ENCODE measurements around the gene NANOS2. TPM values are rescaled to one million over a fixed set of nuclear protein-coding genes. Genes with fewer than 3 reads are reported as not detected.

The NANOS2 gene
- total and polyA plus RNA-seq, 2 of the 4 experiments (the other 2 are of a cell fraction) = not detected

DNA sequence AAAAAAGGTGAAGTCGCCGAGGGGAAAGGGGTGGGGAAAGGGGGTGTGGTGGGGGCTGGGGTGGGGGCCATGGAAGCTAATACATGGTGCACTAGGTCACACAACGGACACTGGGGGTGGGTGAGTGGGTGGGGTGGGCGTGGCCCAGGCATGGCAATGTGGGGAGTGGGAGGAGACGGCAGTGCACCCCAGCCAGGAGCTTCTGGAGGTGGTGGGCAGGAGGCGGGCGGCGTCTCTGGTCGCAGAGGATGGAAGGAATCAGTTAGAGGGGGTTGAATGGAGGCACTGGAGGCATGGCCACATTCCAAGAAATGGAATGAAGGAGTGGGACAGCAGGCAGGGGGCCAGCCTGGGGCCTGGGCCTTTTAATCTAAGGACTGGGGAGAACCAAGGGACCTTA lies 19.2 kb upstream of the NANOS2 start:
- Histone ChIP-seq H3K4me1 (ENCODE audit: control insufficient read depth, insufficient read depth, low read length) (no peaks in the 10 kb centered on the region), H3K27ac (ENCODE audit: insufficient read depth, low read length) (no peak overlapping the region), H3K36me3 (ENCODE audit: control insufficient read depth, insufficient read depth, low read length) (no peaks in the 10 kb centered on the region), H3K4ac (ENCODE audit: low read depth, low read length) (no peak overlapping the region), H3K27me3 (ENCODE audit: control insufficient read depth, insufficient read depth, low read length) (peaks cover 47% of the 10 kb centered on the region), H3K9me3 (ENCODE audit: control insufficient read depth, insufficient read depth, low read length) (no peaks in the 10 kb centered on the region; the same call in none of the 2 replicates), H3K14ac (replicated peaks; ENCODE audit: low read depth, low read length) (no peak overlapping the region), H3K23ac (ENCODE audit: low read depth, low read length) (no peak overlapping the region), H2AFZ (replicated peaks; ENCODE audit: low read length, poor library complexity) (no peak overlapping the region), H3K79me1 (ENCODE audit: low read depth in 1 of 2, low read length in 2 of 2) (no peaks in the 10 kb centered on the region), H2AK9ac (replicated peaks; ENCODE audit: low read depth, low read length, poor library complexity) (no peak overlapping the region), H2BK120ac (ENCODE audit: low read depth, low read length) (no peak overlapping the region), H3K4me3 (ENCODE audit: insufficient read depth, low read depth, low read length) (no peak overlapping the region), H4K20me1 (ENCODE audit: insufficient read depth, low read length) (no peaks in the 10 kb centered on the region), H3K9ac (ENCODE audit: low read depth, low read length) (no peak overlapping the region), H4K5ac (ENCODE audit: low read depth, low read length) (no peak overlapping the region), H4K91ac (ENCODE audit: insufficient read depth, low read depth, low read length) (no peak overlapping the region), H3K9me1 (ENCODE audit: insufficient read depth, low read length) (no peaks in the 10 kb centered on the region), H4K8ac (ENCODE audit: low read depth in 2 of 2, low read length in 2 of 2) (no peak overlapping the region), H2BK20ac (ENCODE audit: low read depth, low read length) (no peak overlapping the region), H3K56ac (ENCODE audit: extremely low read depth, insufficient read depth, low read length) (no peak overlapping the region), H2AK5ac (ENCODE audit: low read depth, low read length) (no peak overlapping the region), H2BK5ac (ENCODE audit: low read depth, low read length, poor library complexity, severe bottlenecking) (no peak overlapping the region), H3K18ac (ENCODE audit: low read depth, low read length) (no peak overlapping the region), H3K4me2 (ENCODE audit: low read depth, low read length) (no peak overlapping the region), H2BK15ac (ENCODE audit: low read depth, low read length) (no peak overlapping the region)
- no peak for DNase-seq
- ATAC-seq (ENCODE audit: low read depth) = no peak
- no TSS peak for BruUV-seq (replicated peaks)
- intact Hi-C loops (cut with micrococcal nuclease) (no loop called here), dilution Hi-C loops (cut with HindIII; ENCODE audit: low sequenced_read_pairs, unreplicated experiment) (no loop called here), in situ Hi-C loops (cut with MboI; ENCODE audit: low sequenced_read_pairs) (no loop called here)
- 70% methylated on average over 2 of the region's 9 CpGs; no CpG with 5 or more reads in 1 of the 2 experiments for WGBS, 2 experiments (ENCODE audit: extremely low coverage in 2 of 2, insufficient read length in 1 of 2)
- ChIA-PET POLR2A (ENCODE audit: unreplicated experiment) (no interaction called here), CTCF (no interaction called here)
- no peak for TF ChIP-seq MXI1 (IDR thresholded peaks at IDR 0.05; ENCODE audit: borderline replicate concordance, low read depth, low read length)
- TF ChIP-seq, protein P1, sequence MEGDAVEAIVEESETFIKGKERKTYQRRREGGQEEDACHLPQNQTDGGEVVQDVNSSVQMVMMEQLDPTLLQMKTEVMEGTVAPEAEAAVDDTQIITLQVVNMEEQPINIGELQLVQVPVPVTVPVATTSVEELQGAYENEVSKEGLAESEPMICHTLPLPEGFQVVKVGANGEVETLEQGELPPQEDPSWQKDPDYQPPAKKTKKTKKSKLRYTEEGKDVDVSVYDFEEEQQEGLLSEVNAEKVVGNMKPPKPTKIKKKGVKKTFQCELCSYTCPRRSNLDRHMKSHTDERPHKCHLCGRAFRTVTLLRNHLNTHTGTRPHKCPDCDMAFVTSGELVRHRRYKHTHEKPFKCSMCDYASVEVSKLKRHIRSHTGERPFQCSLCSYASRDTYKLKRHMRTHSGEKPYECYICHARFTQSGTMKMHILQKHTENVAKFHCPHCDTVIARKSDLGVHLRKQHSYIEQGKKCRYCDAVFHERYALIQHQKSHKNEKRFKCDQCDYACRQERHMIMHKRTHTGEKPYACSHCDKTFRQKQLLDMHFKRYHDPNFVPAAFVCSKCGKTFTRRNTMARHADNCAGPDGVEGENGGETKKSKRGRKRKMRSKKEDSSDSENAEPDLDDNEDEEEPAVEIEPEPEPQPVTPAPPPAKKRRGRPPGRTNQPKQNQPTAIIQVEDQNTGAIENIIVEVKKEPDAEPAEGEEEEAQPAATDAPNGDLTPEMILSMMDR (conservative IDR thresholded peaks at IDR 0.05; ENCODE audit: low read depth, low read length) = no peak
- no peak for TF ChIP-seq MAZ (IDR thresholded peaks at IDR 0.05; ENCODE audit: borderline replicate concordance, low read depth, low read length)
- TF ChIP-seq, protein P2, sequence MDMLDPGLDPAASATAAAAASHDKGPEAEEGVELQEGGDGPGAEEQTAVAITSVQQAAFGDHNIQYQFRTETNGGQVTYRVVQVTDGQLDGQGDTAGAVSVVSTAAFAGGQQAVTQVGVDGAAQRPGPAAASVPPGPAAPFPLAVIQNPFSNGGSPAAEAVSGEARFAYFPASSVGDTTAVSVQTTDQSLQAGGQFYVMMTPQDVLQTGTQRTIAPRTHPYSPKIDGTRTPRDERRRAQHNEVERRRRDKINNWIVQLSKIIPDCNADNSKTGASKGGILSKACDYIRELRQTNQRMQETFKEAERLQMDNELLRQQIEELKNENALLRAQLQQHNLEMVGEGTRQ (IDR thresholded peaks at IDR 0.05; ENCODE audit: low read depth, low read length) = no peak
- TF ChIP-seq SMC3 (IDR thresholded peaks at IDR 0.05; ENCODE audit: low read depth, low read length) = no peak
- no peak for TF ChIP-seq RAD21 (IDR thresholded peaks at IDR 0.05; ENCODE audit: low read length)
- no peak for TF ChIP-seq POLR2A (IDR thresholded peaks at IDR 0.05; ENCODE audit: low read depth, low read length)
- TF ChIP-seq BHLHE40 (IDR thresholded peaks at IDR 0.05; ENCODE audit: low read depth, low read length) = no peak
- TF ChIP-seq RFX5 (IDR thresholded peaks at IDR 0.05; ENCODE audit: low read depth, low read length) = no peak
- TF ChIP-seq MAFK (IDR thresholded peaks at IDR 0.05; ENCODE audit: low read depth, low read length) = no peak
- no peak for TF ChIP-seq CEBPB (IDR thresholded peaks at IDR 0.05; ENCODE audit: low read depth, low read length)
- no peak for TF ChIP-seq RCOR1 (IDR thresholded peaks at IDR 0.05; ENCODE audit: insufficient replicate concordance, low read length)
- no peak for TF ChIP-seq CHD1 (IDR thresholded peaks at IDR 0.05; ENCODE audit: low read depth, low read length)
- TF ChIP-seq NFE2L2 (IDR thresholded peaks at IDR 0.05; ENCODE audit: low read depth, low read length) = no peak
- TF ChIP-seq FOS (IDR thresholded peaks at IDR 0.05; ENCODE audit: low read depth, low read length) = no peak
- TF ChIP-seq, protein P3, sequence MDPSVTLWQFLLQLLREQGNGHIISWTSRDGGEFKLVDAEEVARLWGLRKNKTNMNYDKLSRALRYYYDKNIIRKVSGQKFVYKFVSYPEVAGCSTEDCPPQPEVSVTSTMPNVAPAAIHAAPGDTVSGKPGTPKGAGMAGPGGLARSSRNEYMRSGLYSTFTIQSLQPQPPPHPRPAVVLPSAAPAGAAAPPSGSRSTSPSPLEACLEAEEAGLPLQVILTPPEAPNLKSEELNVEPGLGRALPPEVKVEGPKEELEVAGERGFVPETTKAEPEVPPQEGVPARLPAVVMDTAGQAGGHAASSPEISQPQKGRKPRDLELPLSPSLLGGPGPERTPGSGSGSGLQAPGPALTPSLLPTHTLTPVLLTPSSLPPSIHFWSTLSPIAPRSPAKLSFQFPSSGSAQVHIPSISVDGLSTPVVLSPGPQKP (IDR thresholded peaks at IDR 0.05; ENCODE audit: borderline replicate concordance, low read depth, low read length) = no peak
